Activated CD4-positive, alpha-beta T cell treated with anti-CD3 and anti-CD28 coated beads, Interleukin-2, amount 10 ng/mL, durations not matched to agents 24 days and 14 days (primary cell): ENCODE results near the gene ADAMTS10. TPM values are rescaled to one million over a fixed set of nuclear protein-coding genes. Genes with fewer than 3 reads are reported as not detected.
"Not testable (repeated sequence)": the region's sequence is repeated elsewhere in the genome, so short reads cannot be mapped to it uniquely, and the experiment has no call there.

Experiments used
- DNase-seq: peaks from one replicate; pipeline ENCODE4 v3.0.0; 2022
- H3K27ac Mint-ChIP-seq: one replicate; pipeline ENCODE4 v1.8.0; 2022; ENCODE audit warnings: mild to moderate bottlenecking, mixed read lengths
- H3K27me3 Mint-ChIP-seq: one replicate; pipeline ENCODE4 v1.8.0; 2022; ENCODE audit warnings: mixed read lengths
- H3K36me3 Mint-ChIP-seq: one replicate; pipeline ENCODE4 v1.8.0; 2022; ENCODE audit warnings: low read depth, mild to moderate bottlenecking, mixed read lengths
- H3K4me1 Mint-ChIP-seq: one replicate; pipeline ENCODE4 v1.8.0; 2021; ENCODE audit warnings: mixed read lengths
- H3K4me3 Mint-ChIP-seq: one replicate; pipeline ENCODE4 v1.8.0; 2022; ENCODE audit warnings: mild to moderate bottlenecking, moderate library complexity, mixed read lengths
- H3K9me3 Mint-ChIP-seq: one replicate; pipeline ENCODE4 v1.8.0; 2021; ENCODE audit warnings: mixed read lengths
- intact Hi-C: fragments of 100-400 bp; cut with micrococcal nuclease; formaldehyde crosslinking; loops from one replicate; pipeline ENCODE4 v1.15.1; 2023
- total RNA-seq: library from RNA; stranded (reverse); gene quantifications from 2 replicates; pipeline ENCODE4 v1.2.3, GENCODE V29; 2022

The ADAMTS10 gene
- total RNA-seq, 1 donor from 2014 or later = 2.4 TPM

DNA sequence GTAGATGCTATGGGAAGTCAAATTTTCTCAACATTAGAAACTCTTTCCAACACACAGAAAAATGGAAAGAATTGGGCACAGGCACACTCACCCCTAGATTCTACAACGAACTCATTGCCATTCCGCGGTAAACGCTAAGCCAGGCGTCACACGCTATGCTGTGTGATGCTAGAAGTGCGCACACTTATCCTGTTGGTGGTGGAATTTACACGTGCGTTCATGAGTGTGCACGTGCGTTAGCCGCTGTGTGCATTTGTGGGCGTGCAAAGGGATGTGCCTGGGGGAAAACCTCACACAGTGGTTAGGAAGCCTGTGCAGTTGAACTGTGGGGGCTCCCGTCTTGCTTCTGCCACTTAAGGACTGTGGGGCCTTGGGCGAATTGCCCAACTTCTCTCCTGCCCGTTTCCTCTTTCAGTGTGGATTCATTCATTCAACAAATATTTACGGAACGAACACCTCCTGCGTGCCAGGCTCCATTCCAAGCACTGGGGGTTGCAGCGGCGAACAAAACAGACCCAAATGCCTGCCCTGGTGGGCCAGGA is 27.6 kb upstream of the ADAMTS10 start:
- Mint-ChIP-seq H3K9me3 (peaks cover 7% of the 10 kb centered on the region), H3K36me3 (no peaks in the 10 kb centered on the region), H3K4me3 (no peak overlapping the region), H3K27me3 (peaks cover 6% of the 10 kb centered on the region), H3K4me1 (peaks cover 2% of the 10 kb centered on the region), H3K27ac (no peak overlapping the region)
- DNase-seq = no peak
- intact Hi-C loops = no loop called here

DNA sequence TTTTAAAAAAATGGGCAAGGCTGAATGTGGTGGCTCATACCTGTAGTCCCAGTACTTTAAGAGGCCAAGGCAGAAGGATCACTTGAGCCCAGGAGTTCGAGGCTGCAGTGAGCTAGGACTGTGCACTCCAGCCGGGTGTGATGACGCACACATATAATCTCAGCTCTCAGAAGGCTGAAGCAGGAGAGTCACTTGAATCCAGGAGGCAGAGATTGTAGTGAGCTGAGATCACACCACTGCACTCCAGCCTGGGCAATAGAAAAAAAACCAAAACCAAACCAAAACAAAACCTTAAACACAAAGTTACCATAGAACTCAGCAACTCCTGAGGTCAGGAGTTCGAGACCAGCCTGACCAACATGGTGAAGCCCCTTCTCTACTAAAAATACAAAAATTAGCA is 26.6 kb upstream of the ADAMTS10 start:
- H3K27me3 Mint-ChIP-seq, H3K9me3 Mint-ChIP-seq, H3K36me3 Mint-ChIP-seq, H3K4me1 Mint-ChIP-seq, intact Hi-C loops, H3K4me3 Mint-ChIP-seq, H3K27ac Mint-ChIP-seq, DNase-seq: not testable (repeated sequence)

DNA sequence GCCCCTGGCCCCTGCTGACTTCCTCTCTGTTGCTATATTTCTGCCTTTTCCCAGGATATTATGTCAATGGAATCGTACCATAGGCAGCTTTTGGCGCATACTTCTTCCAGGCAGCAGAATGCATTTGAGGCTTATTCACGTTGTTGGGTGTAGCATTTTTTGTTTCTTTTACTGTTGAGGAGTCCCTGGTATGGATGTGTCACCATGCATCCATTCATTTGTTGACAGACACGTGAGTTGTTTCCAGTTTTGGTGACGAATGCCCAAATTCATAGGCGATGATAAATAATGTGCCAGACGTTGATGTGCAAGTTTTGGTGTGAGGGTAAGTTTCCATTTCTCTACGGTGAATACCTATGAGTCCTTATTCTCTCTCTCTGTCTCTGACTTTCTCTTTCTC is 24.9 kb upstream of the ADAMTS10 start:
- intact Hi-C loops = no loop called here

DNA sequence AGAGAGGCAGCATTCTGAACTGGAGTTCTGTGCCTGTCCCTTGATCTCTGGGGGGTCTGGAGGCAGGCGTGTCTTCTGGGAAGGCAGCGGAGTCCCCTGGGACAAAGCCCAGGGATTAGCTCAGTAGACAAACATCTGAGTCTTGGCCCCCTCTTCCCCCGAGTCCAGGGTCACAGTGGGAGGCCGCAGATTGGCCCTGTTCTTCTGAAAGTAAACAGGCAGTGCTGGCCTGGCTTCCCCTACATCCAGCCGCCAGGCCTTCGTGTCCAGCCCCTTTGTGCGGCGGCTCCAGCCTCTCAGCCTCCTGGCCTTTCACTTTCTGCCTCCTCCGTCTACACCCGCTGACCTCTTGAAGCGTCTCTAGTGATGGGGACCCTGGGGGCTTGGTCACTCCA is 20.9 kb upstream of the ADAMTS10 start:
- intact Hi-C loops = no loop called here
- H3K4me1 Mint-ChIP-seq = no peaks in the 10 kb centered on the region
- H3K4me3 Mint-ChIP-seq = no peak overlapping the region
- H3K27ac Mint-ChIP-seq = no peak overlapping the region
- no peaks in the 10 kb centered on the region for H3K27me3 Mint-ChIP-seq
- DNase-seq = no peak
- no peaks in the 10 kb centered on the region for H3K36me3 Mint-ChIP-seq
- no peaks in the 10 kb centered on the region for H3K9me3 Mint-ChIP-seq

More for the DNA sequence above, 24.9 kb upstream of the ADAMTS10 start:
- Mint-ChIP-seq H3K27me3 (peaks cover 5% of the 10 kb centered on the region), H3K27ac (no peak overlapping the region), H3K36me3 (no peaks in the 10 kb centered on the region), H3K4me1 (peaks cover 2% of the 10 kb centered on the region), H3K9me3 (no peaks in the 10 kb centered on the region), H3K4me3 (no peak overlapping the region)
- DNase-seq = no peak

DNA sequence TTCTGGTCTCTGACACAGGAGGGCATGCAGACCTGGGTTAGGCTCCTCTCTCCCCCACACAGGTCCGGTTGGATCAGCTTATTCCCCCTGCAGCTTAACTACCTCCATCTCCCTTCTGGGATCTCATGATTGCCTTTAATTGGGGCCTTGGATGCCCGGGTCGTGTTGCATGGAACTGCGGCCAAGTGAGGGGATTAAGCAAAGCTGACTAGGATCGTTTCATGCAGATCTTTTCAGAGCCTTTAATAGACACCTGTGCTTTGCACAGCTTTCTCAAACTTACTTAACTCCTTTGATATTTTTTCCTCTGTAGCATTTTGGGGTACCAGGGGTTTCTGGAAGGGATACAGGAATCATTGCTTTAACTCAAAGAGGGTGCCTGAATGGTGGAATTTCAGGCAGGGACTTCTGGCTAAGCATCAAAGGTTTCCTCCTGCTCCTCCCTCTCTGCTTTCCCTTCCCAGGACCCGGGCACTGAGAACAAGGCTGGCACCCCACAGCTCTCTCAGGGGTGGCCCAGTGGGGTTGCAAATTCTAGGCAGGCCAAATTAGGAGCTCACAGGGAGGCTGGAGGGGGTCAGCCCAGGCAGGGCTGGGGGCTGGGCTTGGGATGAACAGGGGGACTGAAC is 20.4 kb upstream of the ADAMTS10 start:
- Mint-ChIP-seq H3K4me3 (no peak overlapping the region), H3K9me3 (no peaks in the 10 kb centered on the region), H3K27ac (no peak overlapping the region), H3K36me3 (no peaks in the 10 kb centered on the region), H3K27me3 (no peaks in the 10 kb centered on the region), H3K4me1 (no peaks in the 10 kb centered on the region)
- no peak for DNase-seq
- intact Hi-C loops = no loop called here

DNA sequence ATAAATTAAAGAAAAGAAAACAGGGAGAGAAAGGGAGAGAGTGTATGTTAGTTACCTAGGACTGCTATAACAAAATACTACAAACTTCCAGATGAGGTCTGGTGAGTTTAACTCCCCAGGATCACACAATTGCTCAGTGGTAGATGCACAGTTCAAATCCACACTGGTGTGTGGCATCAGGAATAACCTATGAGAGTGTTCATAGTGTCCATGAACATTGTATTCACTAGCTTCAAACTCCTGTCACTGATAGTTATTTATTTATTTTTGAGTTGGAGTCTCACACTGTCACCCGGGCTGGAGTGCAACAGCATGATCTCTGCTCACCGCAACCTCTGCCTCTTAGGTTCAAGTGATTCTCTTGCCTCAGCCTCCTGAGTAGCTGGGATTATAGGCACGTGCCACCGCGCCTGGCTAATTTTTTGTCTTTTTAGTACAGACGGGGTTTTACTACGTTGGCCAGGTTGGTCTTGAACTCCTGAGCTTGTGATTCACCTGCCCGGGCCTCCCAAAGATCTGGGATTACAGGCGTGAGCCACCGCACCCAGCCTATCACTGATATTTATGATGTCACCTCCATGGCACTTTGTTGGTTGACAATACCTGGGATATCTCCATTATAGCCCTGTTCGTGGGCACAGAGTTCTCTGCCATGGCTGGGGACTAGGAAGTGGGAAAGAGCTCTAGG is 19.6 kb upstream of the ADAMTS10 start, which contains the start of gene NFILZ:
Gene NFILZ (plus strand): TSS at position 638 of the 688 bp plus-strand sequence. CDS start 46,133 bp downstream, outside the sequence.
- intact Hi-C loops = no loop called here
- no peaks in the 10 kb centered on the region for H3K27me3 Mint-ChIP-seq
- H3K36me3 Mint-ChIP-seq = no peaks in the 10 kb centered on the region
- no peak for DNase-seq
- H3K4me1 Mint-ChIP-seq = no peaks in the 10 kb centered on the region
- no peaks in the 10 kb centered on the region for H3K9me3 Mint-ChIP-seq
- no peak within 1 kb of the TSS for H3K4me3 Mint-ChIP-seq
- H3K27ac Mint-ChIP-seq = no peak within 1 kb of the TSS

DNA sequence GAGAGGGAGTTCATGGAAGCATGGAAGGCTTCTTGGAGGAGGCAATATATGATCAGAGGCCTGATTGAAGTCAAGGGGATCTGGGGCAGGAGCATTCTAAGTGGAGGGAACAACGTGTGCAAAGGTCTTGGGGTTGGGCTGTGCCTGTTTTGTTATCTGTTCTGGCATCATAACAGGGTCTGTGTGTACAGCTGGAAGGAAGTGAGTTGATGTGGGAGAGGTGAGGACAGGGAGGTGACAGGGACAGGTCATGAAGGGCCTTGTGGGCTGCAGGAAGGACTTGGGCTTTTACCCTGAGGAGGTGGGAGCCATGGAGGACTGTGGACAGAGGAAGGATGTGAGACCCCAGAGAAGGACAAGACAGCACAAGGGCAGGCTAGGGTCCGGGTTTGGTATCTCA is 18.7 kb upstream of the ADAMTS10 start:
- DNase-seq = no peak
- intact Hi-C loops = no loop called here
- no peaks in the 10 kb centered on the region for H3K4me1 Mint-ChIP-seq
- H3K27me3 Mint-ChIP-seq = no peaks in the 10 kb centered on the region
- no peak overlapping the region for H3K4me3 Mint-ChIP-seq
- no peak overlapping the region for H3K27ac Mint-ChIP-seq
- H3K9me3 Mint-ChIP-seq = no peaks in the 10 kb centered on the region
- H3K36me3 Mint-ChIP-seq = no peaks in the 10 kb centered on the region

DNA sequence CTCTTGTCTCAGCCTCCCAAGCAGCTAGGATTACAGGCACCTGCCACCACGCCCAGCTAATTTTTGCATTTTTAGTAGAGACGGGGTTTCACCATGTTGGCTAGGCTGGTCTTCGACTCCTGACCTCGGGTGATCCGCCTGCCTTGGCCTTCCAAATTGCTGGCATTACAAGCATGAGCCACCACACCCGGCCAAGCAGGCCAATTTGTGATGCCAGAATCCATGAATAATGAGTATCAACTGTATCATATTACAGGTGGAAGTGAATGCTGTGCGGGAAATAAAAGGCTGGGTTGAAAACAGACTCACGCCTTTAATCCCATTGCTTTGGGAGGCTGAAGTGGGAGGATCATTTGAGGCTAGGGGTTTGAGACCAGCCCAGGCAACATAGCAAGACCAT is 16.3 kb upstream of the ADAMTS10 start:
- no peak overlapping the region for H3K27ac Mint-ChIP-seq
- H3K36me3 Mint-ChIP-seq = no peaks in the 10 kb centered on the region
- H3K9me3 Mint-ChIP-seq = no peaks in the 10 kb centered on the region
- intact Hi-C loops = no loop called here
- no peaks in the 10 kb centered on the region for H3K27me3 Mint-ChIP-seq
- no peak for DNase-seq
- no peak overlapping the region for H3K4me3 Mint-ChIP-seq
- no peaks in the 10 kb centered on the region for H3K4me1 Mint-ChIP-seq

DNA sequence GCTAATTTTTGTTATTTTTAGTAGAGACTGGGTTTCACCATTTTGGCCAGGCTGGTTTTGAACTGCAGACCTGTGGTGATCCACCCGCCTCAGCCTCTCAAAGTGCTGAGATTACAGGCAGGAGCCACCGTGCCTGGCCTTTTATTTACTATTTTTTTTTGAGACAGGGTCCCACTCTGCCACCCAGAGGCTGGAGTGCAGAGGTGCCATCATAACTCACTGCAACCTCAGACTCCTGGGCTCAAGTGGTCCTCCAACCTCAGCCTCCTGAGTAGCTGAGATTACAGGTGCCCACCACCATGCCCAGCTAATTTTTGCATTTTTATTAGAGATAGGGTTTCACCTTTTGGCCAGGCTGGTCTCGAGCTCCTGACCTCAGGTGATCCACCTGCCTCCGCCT is 12.4 kb upstream of the ADAMTS10 start:
- H3K36me3 Mint-ChIP-seq, H3K27me3 Mint-ChIP-seq, intact Hi-C loops, H3K4me3 Mint-ChIP-seq, H3K4me1 Mint-ChIP-seq, H3K27ac Mint-ChIP-seq, H3K9me3 Mint-ChIP-seq, DNase-seq: not testable (repeated sequence)

DNA sequence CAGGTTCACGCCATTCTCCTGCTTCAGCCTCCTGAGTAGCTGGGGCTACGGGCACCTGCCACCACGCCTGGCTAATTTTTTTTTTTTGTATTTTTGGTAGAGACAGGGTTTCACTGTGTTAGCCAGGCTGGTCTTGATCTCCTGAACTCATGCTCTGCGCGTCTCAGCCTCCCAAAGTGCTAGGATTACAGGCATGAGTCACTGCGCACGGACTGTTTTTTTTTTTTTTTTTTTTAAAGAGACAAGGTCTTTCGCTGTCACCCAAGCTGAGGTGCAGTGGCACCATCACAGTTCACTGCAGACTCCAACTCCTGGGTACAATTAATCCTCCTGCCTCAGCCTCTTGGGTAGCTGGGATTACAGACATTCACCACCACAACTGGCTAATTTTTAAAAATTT is 8.2 kb upstream of the ADAMTS10 start:
- peaks cover 2% of the 10 kb centered on the region for H3K27me3 Mint-ChIP-seq
- intact Hi-C loops = no loop called here
- DNase-seq = no peak
- H3K4me3 Mint-ChIP-seq = no peak overlapping the region
- no peaks in the 10 kb centered on the region for H3K36me3 Mint-ChIP-seq
- no peaks in the 10 kb centered on the region for H3K9me3 Mint-ChIP-seq
- H3K4me1 Mint-ChIP-seq = no peaks in the 10 kb centered on the region
- no peak overlapping the region for H3K27ac Mint-ChIP-seq

DNA sequence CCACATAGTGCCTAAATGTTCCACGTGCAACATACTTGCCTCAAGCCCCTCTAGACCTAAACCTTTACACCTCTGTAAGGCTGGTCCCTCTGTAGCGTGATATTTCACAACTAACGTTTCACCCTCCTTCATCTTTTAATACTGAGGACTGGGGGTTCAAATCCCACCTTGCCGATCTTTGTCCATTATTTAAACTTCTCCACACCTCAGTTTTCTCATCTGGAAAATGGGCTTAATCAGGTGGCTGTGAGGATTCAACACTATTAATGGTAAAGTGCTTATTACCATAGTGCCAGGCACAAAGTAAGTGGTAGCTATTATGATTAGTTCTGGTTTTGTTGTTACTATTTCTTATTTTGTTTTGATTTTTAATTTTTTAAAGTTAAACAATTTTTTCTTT is 7.5 kb upstream of the ADAMTS10 start:
- H3K4me3 Mint-ChIP-seq = no peak overlapping the region
- DNase-seq = no peak
- intact Hi-C loops = no loop called here
- H3K4me1 Mint-ChIP-seq = no peaks in the 10 kb centered on the region
- H3K36me3 Mint-ChIP-seq = no peaks in the 10 kb centered on the region
- H3K9me3 Mint-ChIP-seq = no peaks in the 10 kb centered on the region
- no peak overlapping the region for H3K27ac Mint-ChIP-seq
- H3K27me3 Mint-ChIP-seq = peaks cover 4% of the 10 kb centered on the region

DNA sequence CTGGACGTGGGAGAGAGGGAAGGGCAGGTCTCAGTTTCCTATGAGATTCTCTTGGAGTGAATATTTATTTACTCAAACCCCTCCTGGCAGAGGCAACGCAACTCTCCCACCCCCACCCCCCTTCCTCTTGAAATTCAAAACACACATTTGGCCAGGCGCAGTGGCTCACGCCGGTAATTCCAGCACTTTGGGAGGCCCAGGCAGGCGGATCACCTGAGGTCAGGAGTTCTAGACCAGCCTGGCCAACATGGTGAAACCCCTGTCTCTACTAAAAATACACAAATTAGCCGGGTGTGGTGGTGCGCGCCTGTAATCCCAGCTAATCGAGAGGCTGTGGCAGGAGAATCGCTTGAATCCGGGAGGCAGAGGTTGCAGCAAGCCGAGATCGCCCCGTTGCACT is 6.8 kb upstream of the ADAMTS10 start:
- H3K9me3 Mint-ChIP-seq, intact Hi-C loops, H3K36me3 Mint-ChIP-seq, H3K27me3 Mint-ChIP-seq, H3K4me3 Mint-ChIP-seq, DNase-seq, H3K27ac Mint-ChIP-seq, H3K4me1 Mint-ChIP-seq: not testable (repeated sequence)

DNA sequence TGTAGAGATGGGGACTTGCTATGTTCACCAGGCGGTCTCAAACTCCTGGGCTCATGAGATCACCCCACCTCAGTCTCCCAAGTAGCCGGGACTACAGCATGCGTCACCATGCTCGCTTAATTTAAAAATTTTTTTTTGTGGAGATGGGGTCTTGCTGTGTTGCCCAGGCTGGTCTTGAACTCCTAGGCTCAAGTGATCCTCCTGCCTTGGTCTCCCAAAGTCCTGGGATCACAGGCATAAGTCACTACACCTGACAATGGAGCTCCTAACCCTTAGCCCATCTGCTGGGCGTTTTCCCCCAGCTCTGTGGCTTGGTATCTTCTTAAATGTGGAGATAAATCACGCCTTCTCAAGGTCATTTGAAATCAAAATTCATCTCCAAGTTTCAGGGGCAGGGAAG is 6.3 kb upstream of the ADAMTS10 start:
- intact Hi-C loops = no loop called here
- no peaks in the 10 kb centered on the region for H3K36me3 Mint-ChIP-seq
- peaks cover 4% of the 10 kb centered on the region for H3K4me1 Mint-ChIP-seq
- no peak overlapping the region for H3K27ac Mint-ChIP-seq
- peaks cover 5% of the 10 kb centered on the region for H3K27me3 Mint-ChIP-seq
- DNase-seq = no peak
- no peak overlapping the region for H3K4me3 Mint-ChIP-seq
- H3K9me3 Mint-ChIP-seq = no peaks in the 10 kb centered on the region

DNA sequence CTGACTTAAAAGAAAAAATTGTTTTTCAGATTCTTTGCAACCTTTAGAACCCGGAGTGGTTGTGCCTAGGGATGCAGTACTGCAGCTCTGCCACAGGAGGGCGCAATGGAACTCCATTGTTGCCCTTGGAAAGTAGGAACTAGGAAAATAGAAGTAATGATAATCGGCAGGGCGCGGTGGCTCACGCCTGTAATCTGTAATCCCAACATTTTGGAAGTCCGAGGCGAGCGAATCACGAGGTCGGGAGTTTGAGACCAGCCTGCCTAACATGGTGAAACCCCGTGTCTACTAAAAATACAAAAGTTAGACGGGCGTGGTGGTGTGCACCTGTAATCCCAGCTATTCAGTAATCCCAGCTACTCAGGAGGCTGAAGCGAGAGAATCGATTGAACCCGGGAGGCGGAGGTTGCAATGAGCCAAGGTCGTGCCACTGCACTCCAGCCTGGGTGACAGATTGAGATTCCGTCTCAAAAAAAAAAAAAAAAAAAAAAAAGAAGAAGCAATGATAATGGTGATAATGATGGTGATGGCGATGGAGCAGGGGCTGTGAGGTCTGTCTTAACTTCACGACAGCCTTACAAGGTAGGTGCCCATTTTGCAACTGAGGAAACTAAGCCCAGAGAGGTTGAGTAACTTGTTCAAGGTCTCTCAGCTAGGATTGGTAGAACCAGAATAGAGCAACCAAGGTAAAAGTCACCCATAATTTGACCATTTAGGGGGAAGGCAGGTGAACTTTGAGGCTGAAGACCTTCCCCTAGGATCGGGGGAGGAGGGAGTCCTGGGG is 5.5 kb upstream of the ADAMTS10 start:
- DNase-seq = peak; percentile 89
- Mint-ChIP-seq H3K27me3 (peaks cover 5% of the 10 kb centered on the region), H3K9me3 (no peaks in the 10 kb centered on the region), H3K36me3 (no peaks in the 10 kb centered on the region), H3K4me3 (no peak overlapping the region), H3K4me1 (peaks cover 4% of the 10 kb centered on the region), H3K27ac (no peak overlapping the region)
- intact Hi-C loops = loop anchor here (1.0 kb wide), 1 partner anchor 78 kb away; no protein-coding TSS in a partner anchor
